Measurements from ENCODE around the gene PGD. TPM values are rescaled to one million over a fixed set of nuclear protein-coding genes. Genes with fewer than 3 reads are reported as not detected.
"Not testable (repeated sequence)": the region's sequence is repeated elsewhere in the genome, so short reads cannot be mapped to it uniquely, and the experiment has no call there.

PGD gene
- total RNA-seq, 2 donors from 2014 or later = 77.1 to 151 TPM

DNA sequence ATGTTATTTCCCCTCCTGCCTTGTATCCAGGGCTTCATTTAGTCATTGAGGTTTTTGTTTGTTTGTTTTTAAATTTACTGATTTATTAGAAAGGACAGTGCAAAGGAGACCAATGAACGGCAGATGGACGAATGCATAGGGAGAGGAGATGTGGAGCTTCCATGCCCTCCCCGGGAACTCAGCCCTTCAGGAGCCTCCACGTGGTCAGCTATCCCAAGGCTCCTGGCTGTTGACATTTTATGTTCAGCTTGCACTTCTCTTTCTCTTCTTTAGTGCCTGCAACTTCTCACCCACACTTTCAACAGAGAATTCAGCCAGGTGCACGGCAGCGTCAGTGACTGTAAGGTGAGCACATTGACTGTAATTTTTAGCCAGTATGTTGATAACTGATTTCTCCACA is 30.7 kb upstream of the PGD start:
- H3K27ac ChIP-seq = no peak overlapping the region
- intact Hi-C loops (cut with DNase I) = no loop called here
- WGBS = 79% methylated on average over 6 of the region's 6 CpGs
- no peaks in the 10 kb centered on the region for H3K4me1 ChIP-seq (replicated peaks)
- H3K36me3 ChIP-seq = peaks cover 8 to 12% of the 10 kb centered on the region in 2 donors
- H3K27me3 ChIP-seq (replicated peaks; ENCODE audit: insufficient read depth) = no peaks in the 10 kb centered on the region
- no peaks in the 10 kb centered on the region for H3K9me3 ChIP-seq
- DNase-seq (ENCODE audit: low spot score) = no peak
- H3K4me3 ChIP-seq = no peak overlapping the region
- TF ChIP-seq CTCF (IDR thresholded peaks at IDR 0.05) (no peak), POLR2AphosphoS5 (IDR thresholded peaks at IDR 0.05) (no peak), POLR2A (IDR thresholded peaks at IDR 0.05) (no peak)

GRCh38 chr1:10374442-10374860 is 24.4 kb upstream of the PGD start:
- Histone ChIP-seq H3K27ac (no peak overlapping the region), H3K27me3 (replicated peaks; ENCODE audit: insufficient read depth) (no peaks in the 10 kb centered on the region), H3K4me3 (no peak overlapping the region), H3K4me1 (replicated peaks) (no peaks in the 10 kb centered on the region), H3K36me3 (peaks cover 0 to 13% of the 10 kb centered on the region in 2 donors), H3K9me3 (no peaks in the 10 kb centered on the region)
- intact Hi-C loops (cut with DNase I) = no loop called here
- no peak for TF ChIP-seq CTCF (IDR thresholded peaks at IDR 0.05)
- TF ChIP-seq POLR2AphosphoS5 (IDR thresholded peaks at IDR 0.05) = no peak
- TF ChIP-seq POLR2A (IDR thresholded peaks at IDR 0.05) = no peak
- WGBS = 86% methylated on average over 8 of the region's 8 CpGs
- no peak for DNase-seq (ENCODE audit: low spot score)

DNA sequence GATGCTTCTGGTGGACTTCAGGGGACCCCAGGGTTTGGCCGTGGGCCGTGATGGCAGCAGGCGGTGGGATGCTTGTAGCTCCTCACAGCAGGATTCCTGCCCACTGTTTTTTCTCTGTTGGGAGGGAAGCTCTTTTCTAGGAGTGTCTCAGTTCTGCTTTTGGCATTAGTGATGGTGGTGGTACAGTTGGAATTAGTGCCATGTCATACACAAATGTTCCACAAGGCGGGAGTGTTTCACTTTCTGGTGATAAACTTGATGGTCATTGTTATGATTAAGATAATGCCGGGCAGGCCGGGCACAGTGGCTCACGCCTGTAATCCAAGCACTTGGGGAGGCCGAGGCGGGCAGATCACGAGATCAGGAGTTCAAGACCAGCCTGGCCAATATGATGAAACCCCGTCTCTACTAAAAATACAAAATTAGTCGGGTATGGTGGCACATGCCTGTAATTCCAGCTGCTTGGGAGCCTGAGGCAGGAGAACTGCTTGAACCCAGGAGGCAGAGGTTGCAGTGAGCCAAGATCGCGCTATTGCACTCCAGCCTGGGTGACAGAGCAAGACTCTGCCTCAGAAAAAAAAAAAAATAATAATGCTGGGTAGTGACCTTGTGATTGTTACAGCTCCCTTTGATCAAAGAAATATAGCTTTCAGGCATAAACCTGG is 21.4 kb upstream of the PGD start:
- H3K9me3 ChIP-seq; H3K36me3 ChIP-seq; H3K27me3 ChIP-seq (replicated peaks; ENCODE audit: insufficient read depth); H3K27ac ChIP-seq; H3K4me3 ChIP-seq; H3K4me1 ChIP-seq (replicated peaks): not testable (repeated sequence)
- WGBS = 35% methylated on average over 14 of the region's 14 CpGs
- TF ChIP-seq POLR2AphosphoS5 (IDR thresholded peaks at IDR 0.05) = peak; percentile 50
- peak; percentile 49 to 89 (median 78) for TF ChIP-seq CTCF (IDR thresholded peaks at IDR 0.05)
- DNase-seq (ENCODE audit: low spot score) = peak; percentile 64
- intact Hi-C loops (cut with DNase I) = loop anchor here (1.0 kb wide), 1 partner anchor 51 kb away; no protein-coding TSS in a partner anchor

- H3K4me3 ChIP-seq = no peak overlapping the region
- no peak overlapping the region for H3K27ac ChIP-seq
- H3K27me3 ChIP-seq (replicated peaks; ENCODE audit: insufficient read depth) = no peaks in the 10 kb centered on the region
- H3K36me3 ChIP-seq = peaks cover 0 to 6% of the 10 kb centered on the region in 2 donors
- no peaks in the 10 kb centered on the region for H3K9me3 ChIP-seq
- TF ChIP-seq POLR2AphosphoS5 (IDR thresholded peaks at IDR 0.05) (peak; percentile 12), POLR2A (IDR thresholded peaks at IDR 0.05) (no peak)
- H3K4me1 ChIP-seq (replicated peaks) = no peaks in the 10 kb centered on the region
- 84% methylated on average over 15 of the region's 15 CpGs for WGBS
- no peak for DNase-seq (ENCODE audit: low spot score)
- intact Hi-C loops (cut with DNase I) = loop anchor here (1.0 kb wide), 1 partner anchor 50 kb away; no protein-coding TSS in a partner anchor
These were observed 20.6 kb upstream of the PGD start for GRCh38 chr1:10378081-10378841.

DNA sequence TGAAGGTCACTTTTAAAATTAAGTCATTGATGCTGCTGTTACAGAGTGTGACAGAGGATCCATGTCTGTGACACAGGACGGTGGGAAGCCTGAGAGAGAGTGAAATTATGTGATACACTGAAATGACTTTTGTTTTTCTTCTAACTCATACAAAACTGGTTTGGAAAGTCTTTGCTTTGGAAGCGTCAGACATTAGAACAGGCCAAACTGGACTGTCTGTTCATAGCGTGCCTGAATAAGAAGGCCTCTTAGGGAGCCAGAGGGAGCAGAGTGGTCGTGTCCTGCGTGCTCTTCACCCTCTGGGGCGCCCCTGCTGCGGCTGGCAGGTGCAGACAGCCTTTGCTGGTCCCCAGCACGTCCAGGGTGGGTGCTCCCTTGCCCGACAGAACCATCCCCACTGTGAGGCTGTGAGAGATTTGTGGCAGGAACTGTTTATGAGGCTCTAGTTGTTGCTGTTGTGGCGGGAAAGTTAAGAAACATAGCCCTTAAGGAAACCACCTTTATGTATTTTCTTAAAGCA is 19.7 kb upstream of the PGD start:
- TF ChIP-seq POLR2AphosphoS5 (IDR thresholded peaks at IDR 0.05) (no peak), POLR2A (IDR thresholded peaks at IDR 0.05) (no peak)
- Histone ChIP-seq H3K36me3 (peaks cover 0 to 2% of the 10 kb centered on the region in 2 donors), H3K27ac (peak overlapping the region in 1 of 2 donors; percentile 14), H3K4me3 (no peak overlapping the region), H3K4me1 (replicated peaks) (no peaks in the 10 kb centered on the region), H3K27me3 (replicated peaks; ENCODE audit: insufficient read depth) (no peaks in the 10 kb centered on the region), H3K9me3 (no peaks in the 10 kb centered on the region)
- DNase-seq (ENCODE audit: low spot score) = no peak
- WGBS = 71% methylated on average over 10 of the region's 10 CpGs
- intact Hi-C loops (cut with DNase I) = no loop called here

All from prostate gland (tissue), 2 donors.